Adrenal gland (tissue), 12 donors: ENCODE data around the gene CASD1. TPM values are rescaled to one million over a fixed set of nuclear protein-coding genes. Genes with fewer than 3 reads are reported as not detected.

Experiments
- DNase-seq, 7 donors: peaks; one replicate each; pipeline ENCODE4 v3.0.0-alpha.2; 2019 to 2020
- H3K27ac ChIP-seq, 5 donors: fragments of 200-600 bp; sonication (generic) in 4 of 5; 1 replicate in 3 of 5; 2 replicates in 2 of 5; pipeline versions ENCODE4 v1.5.1 to v1.8.0; 2016 to 2020; ENCODE audit warnings: mild to moderate bottlenecking in 1 of 5
- H3K27me3 ChIP-seq: fragments of 200-600 bp; 2 replicates; pipeline ENCODE4 v1.8.0; 2021
- H3K36me3 ChIP-seq, 2 donors: fragments of 200-600 bp; replicated peaks in 1 of 2; 1 replicate in 1 of 2; 2 replicates in 1 of 2; pipeline versions ENCODE4 v1.5.1 to v1.8.0; 2018 to 2022
- H3K4me1 ChIP-seq, 2 donors: fragments of 200-600 bp; replicated peaks in 1 of 2; 1 replicate in 1 of 2; 2 replicates in 1 of 2; pipeline versions ENCODE4 v1.5.1 to v1.8.0; 2018 to 2021
- H3K4me3 ChIP-seq, 4 donors: fragments of 200-600 bp; sonication (generic) in 3 of 4; one replicate each; pipeline ENCODE4 v1.5.1; 2016 to 2018
- H3K9me3 ChIP-seq, 3 donors: fragments of 200-600 bp; sonication (generic) in 1 of 3; replicated peaks in 1 of 3; 1 replicate in 2 of 3; 2 replicates in 1 of 3; pipeline versions ENCODE4 v1.5.1 to v1.8.0; 2016 to 2021
- POLR2A ChIP-seq, 2 donors: fragments of 450-650 bp; IDR thresholded peaks; one replicate each; pipeline ENCODE4 v1.6.1; 2017; ENCODE audit warnings: antibody characterized with exemption in 2 of 2, mild to moderate bottlenecking in 2 of 2, moderate library complexity in 1 of 2
- WGBS, 4 donors: extraction: QIAGEN DNeasy Blood & Tissue Kit in 2 of 4; methylation state at CpG; one replicate each; pipeline versions ENCODE4 v1.1.5 to v1.1.7; 2013 to 2017; 5-methylcytosine and 5-hydroxymethylcytosine counted together
- intact Hi-C, 2 donors: fragments of 100-400 bp; cut with DNase I; formaldehyde crosslinking; loops; one replicate each; pipeline versions ENCODE4 v1.14.1 to v1.15.0; 2022 to 2023
- polyA plus RNA-seq, 3 donors: library from polyadenylated mRNA; stranded (reverse); fragments of 200-250 nt in 2 of 3; fragments of 350-450 nt in 1 of 3; fragmentation: Illumina TruSeq in 1 of 3; extraction: RNeasy Lipid Tissue Mini Kit (QIAGEN cat#74804) in 1 of 3; gene quantifications; one replicate each; pipeline ENCODE4 v1.2.3, GENCODE V29; 2013 to 2014
- total RNA-seq, 9 donors: library from RNA; depleted of rRNA in 4 of 9; stranded (reverse); fragments of >200 nt in 4 of 9; fragments of 120-200 nt in 1 of 9; fragmentation: NEBNext Ultra II Directional in 1 of 9; extraction: Animal tissue kit (Norgen Biotek cat#: 25700) in 1 of 9; gene quantifications; one replicate each; pipeline versions ENCODE4 v1.1.0 to v1.2.4, GENCODE V29; 2013 to 2023
- TF ChIP-seq, protein P1 (sequence below), 6 experiments: fragments of 450-650 bp in 4 of 6; fragments of 200-600 bp in 2 of 6; sonication (generic) in 1 of 6; IDR thresholded peaks; 1 replicate in 5 of 6; 2 replicates in 1 of 6; pipeline versions ENCODE4 v1.5.1 to v1.8.0; 2016 to 2021; ENCODE audit warnings: antibody characterized with exemption in 6 of 6, mild to moderate bottlenecking in 2 of 6, moderate library complexity in 1 of 6
- donor health status: healthy with polysubstance abuse.
- donor health status: Bipolar disorder and iron deficiency.
- donor health status: DM: yes; HTN: yes; CAD: no.
- donor health status: DM: no; HTN: no; CAD: no.
- donor health status: DM: no; HTN: no; CAD: no.
- donor health status: DM: yes; HTN: yes; CAD: no.

CASD1 gene
- total and polyA plus RNA-seq, 12 donors = 28.8 to 75.7 (median 46.2) TPM

DNA sequence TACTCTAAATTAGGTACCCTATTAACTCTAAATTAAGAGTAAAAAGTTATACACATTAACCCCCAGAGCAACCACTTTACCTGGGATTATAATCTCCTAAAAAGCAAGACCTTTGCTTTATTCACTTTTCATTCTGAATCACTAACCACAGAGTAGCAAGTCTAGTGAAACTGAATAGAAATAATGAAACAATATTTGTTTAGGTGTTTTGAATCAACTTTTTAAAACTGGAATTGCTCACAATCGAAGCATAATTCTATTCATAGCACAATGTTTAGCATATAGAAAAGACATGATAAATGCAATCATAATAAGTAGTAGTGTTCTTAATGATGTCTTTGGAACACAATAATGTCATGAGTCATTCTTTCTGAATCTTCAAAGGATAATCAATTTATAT, 37.0 kb upstream of the CASD1 start:
- H3K36me3 ChIP-seq = no peaks in the 10 kb centered on the region
- H3K9me3 ChIP-seq = peaks cover 0 to 11% (median 0%) of the 10 kb centered on the region in 3 donors
- no peaks in the 10 kb centered on the region for H3K4me1 ChIP-seq
- H3K4me3 ChIP-seq = no peak overlapping the region
- no peaks in the 10 kb centered on the region for H3K27me3 ChIP-seq
- intact Hi-C loops = no loop called here
- no peak for DNase-seq
- no peak overlapping the region for H3K27ac ChIP-seq
- 85 to 96% (median 90%) methylated on average over 1 of the region's 1 CpG for WGBS, 4 donors
- TF ChIP-seq, protein P1, sequence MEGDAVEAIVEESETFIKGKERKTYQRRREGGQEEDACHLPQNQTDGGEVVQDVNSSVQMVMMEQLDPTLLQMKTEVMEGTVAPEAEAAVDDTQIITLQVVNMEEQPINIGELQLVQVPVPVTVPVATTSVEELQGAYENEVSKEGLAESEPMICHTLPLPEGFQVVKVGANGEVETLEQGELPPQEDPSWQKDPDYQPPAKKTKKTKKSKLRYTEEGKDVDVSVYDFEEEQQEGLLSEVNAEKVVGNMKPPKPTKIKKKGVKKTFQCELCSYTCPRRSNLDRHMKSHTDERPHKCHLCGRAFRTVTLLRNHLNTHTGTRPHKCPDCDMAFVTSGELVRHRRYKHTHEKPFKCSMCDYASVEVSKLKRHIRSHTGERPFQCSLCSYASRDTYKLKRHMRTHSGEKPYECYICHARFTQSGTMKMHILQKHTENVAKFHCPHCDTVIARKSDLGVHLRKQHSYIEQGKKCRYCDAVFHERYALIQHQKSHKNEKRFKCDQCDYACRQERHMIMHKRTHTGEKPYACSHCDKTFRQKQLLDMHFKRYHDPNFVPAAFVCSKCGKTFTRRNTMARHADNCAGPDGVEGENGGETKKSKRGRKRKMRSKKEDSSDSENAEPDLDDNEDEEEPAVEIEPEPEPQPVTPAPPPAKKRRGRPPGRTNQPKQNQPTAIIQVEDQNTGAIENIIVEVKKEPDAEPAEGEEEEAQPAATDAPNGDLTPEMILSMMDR (IDR thresholded peaks at IDR 0.05) = no peak
- no peak for TF ChIP-seq POLR2A (IDR thresholded peaks at IDR 0.05)

DNA sequence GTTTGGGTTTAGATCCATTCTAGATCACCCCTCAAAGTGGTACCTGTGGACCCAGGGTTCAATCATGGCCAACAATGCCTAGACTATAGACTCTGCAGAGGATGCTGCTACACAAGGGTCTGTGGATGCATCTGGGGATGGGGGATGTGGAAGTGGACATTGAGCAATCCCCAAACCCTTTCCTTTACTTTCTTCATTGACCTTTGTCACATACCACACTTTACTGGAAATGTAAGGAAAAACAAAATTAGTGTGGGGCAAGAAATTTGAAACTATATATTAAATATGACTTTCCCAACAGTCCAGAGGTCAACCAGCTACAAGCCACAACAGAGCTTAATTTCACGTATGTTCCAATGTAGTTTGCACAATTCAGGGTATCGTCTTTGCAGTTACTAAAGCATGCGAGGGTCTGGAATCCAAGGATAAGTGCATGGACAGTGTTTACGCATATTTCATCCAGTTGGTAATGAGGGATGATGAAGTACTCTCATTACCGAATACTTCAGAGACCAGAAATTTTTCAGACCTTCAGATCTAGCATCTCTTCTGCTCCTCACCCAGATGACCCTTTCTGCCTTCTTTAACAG, 33.3 kb upstream of the CASD1 start:
- H3K9me3 ChIP-seq = peaks cover 0 to 11% (median 0%) of the 10 kb centered on the region in 3 donors
- H3K27ac ChIP-seq = no peak overlapping the region
- H3K4me3 ChIP-seq = no peak overlapping the region
- intact Hi-C loops = no loop called here
- WGBS, 4 donors = 84 to 91% (median 89%) methylated on average over 5 of the region's 5 CpGs
- no peaks in the 10 kb centered on the region for H3K4me1 ChIP-seq
- DNase-seq = no peak
- TF ChIP-seq, protein P1 (IDR thresholded peaks at IDR 0.05) = no peak
- TF ChIP-seq POLR2A (IDR thresholded peaks at IDR 0.05) = no peak
- H3K27me3 ChIP-seq = no peaks in the 10 kb centered on the region
- H3K36me3 ChIP-seq = no peaks in the 10 kb centered on the region

DNA sequence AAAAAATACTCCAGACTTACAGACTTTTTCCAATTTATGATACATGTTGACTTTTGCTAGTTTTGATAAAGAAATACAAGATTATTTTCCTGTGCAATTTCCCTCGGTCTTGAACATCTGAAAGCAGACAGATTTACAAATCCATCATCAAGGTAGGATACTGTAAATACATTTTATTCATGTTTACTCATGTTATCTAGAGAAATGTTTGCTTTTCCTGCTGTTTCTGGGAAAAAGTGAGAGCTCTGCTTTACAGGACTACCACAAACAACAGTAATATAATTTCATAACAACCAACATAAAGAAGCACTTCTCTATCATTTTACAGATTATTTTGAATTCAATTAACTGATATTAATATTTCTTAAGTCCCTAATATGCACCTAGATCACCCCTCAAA, 31.7 kb upstream of the CASD1 start:
- intact Hi-C loops = no loop called here
- no peak overlapping the region for H3K27ac ChIP-seq
- peaks cover 0 to under 1% (median 0%) of the 10 kb centered on the region in 3 donors for H3K9me3 ChIP-seq
- H3K4me1 ChIP-seq = no peaks in the 10 kb centered on the region
- no peak for DNase-seq
- WGBS, 4 donors = 57 to 81% (median 64%) methylated on average over 1 of the region's 1 CpG
- H3K27me3 ChIP-seq = no peaks in the 10 kb centered on the region
- TF ChIP-seq, protein P1 (IDR thresholded peaks at IDR 0.05) = no peak
- TF ChIP-seq POLR2A (IDR thresholded peaks at IDR 0.05) = no peak
- H3K36me3 ChIP-seq = no peaks in the 10 kb centered on the region
- H3K4me3 ChIP-seq = no peak overlapping the region

DNA sequence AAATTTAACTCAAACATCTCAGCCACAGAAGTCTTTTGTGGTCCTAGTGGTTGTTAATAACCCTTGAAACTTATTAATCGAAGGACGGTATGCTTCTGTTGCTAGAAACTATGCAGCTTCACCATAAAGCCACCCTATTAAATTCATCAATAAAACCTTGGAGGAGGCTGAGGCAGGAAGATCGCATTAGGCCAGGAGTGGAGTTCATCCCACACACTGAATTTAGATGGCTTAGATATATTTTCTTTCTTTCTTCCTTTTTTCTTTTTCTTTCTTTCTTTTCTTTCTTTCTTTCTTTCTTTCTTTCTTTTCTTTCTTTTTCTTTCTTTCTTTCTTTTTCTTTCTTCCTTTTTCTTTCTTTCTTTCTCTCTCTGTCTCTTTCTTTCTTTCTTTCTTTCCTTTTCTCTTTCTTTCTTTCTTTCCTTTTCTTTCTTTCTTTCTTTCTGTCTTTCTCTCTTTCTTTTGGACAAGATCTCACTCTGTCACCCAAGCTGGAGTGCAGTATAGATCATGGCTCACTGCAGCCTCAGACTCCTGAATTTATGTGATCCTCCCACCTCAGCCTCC, 30.9 kb upstream of the CASD1 start:
- no peak for DNase-seq
- Histone ChIP-seq H3K27ac (no peak overlapping the region), H3K36me3 (no peaks in the 10 kb centered on the region), H3K4me1 (no peaks in the 10 kb centered on the region), H3K9me3 (no peaks in the 10 kb centered on the region), H3K4me3 (no peak overlapping the region), H3K27me3 (no peaks in the 10 kb centered on the region)
- 69 to 98% (median 86%) methylated on average over 3 of the region's 3 CpGs for WGBS, 4 donors
- TF ChIP-seq, protein P1 (IDR thresholded peaks at IDR 0.05) = no peak
- TF ChIP-seq POLR2A (IDR thresholded peaks at IDR 0.05) = no peak
- intact Hi-C loops = no loop called here
